Astrocyte (in vitro differentiated cells and primary cell): ENCODE data around the gene LSM4. TPM values are rescaled to one million over a fixed set of nuclear protein-coding genes. Genes with fewer than 3 reads are reported as not detected.
A peak's percentile ranks its signal among the peaks of the same experiment; 100 is the strongest.

ENCODE experiments used
- DNase-seq: peaks from one replicate; pipeline ENCODE4 v3.0.0-alpha.2; 2010; ENCODE audit warnings: low read depth
- FAIRE-seq: peaks from 2 replicates; lab custom pipeline; 2011; peaks lifted over from hg19 to GRCh38; lab: Jason Lieb, UNC
- H2AFZ ChIP-seq: 2 replicates; pipeline ENCODE4 v1.6.0; 2012; ENCODE audit warnings: low read depth, low read length, inconsistent platforms
- H3K27ac ChIP-seq: 2 replicates; pipeline ENCODE4 v1.5.1; 2011; ENCODE audit warnings: low read depth, low read length, inconsistent platforms
- H3K27me3 ChIP-seq: 2 replicates; pipeline ENCODE4 v1.6.0; 2011; ENCODE audit warnings: low read length, inconsistent platforms; ENCODE audit not compliant: insufficient read depth
- H3K36me3 ChIP-seq: 2 replicates; pipeline ENCODE4 v1.5.1; 2011; ENCODE audit warnings: low read length, inconsistent platforms; ENCODE audit not compliant: insufficient read depth
- H3K4me1 ChIP-seq: 2 replicates; pipeline ENCODE4 v1.5.1; 2011; ENCODE audit warnings: low read length, inconsistent platforms; ENCODE audit not compliant: insufficient read depth
- H3K4me2 ChIP-seq: 2 replicates; pipeline ENCODE4 v1.6.0; 2012; ENCODE audit warnings: low read length, inconsistent platforms
- H3K4me3 ChIP-seq: 2 replicates; pipeline ENCODE4 v1.5.1; 2011; ENCODE audit warnings: low read depth, mild to moderate bottlenecking, low read length, inconsistent platforms; ENCODE audit not compliant: insufficient read depth
- H3K79me2 ChIP-seq: 2 replicates; pipeline ENCODE4 v1.6.0; 2012; ENCODE audit warnings: mild to moderate bottlenecking, low read length, inconsistent platforms; ENCODE audit not compliant: insufficient read depth
- H3K9ac ChIP-seq: 2 replicates; pipeline ENCODE4 v1.6.0; 2012; ENCODE audit warnings: mild to moderate bottlenecking, low read length, inconsistent platforms
- H3K9me3 ChIP-seq: 2 replicates; pipeline ENCODE4 v1.5.1; 2012; ENCODE audit warnings: low read depth, mild to moderate bottlenecking, low read length, inconsistent platforms; ENCODE audit not compliant: insufficient read depth
- H4K20me1 ChIP-seq: 2 replicates; pipeline ENCODE4 v1.6.0; 2012; ENCODE audit warnings: low read length, inconsistent platforms; ENCODE audit not compliant: insufficient read depth
- H3K27ac Mint-ChIP-seq: one replicate; pipeline ENCODE4 v1.8.0; 2021; ENCODE audit warnings: mild to moderate bottlenecking, mixed read lengths; ENCODE audit not compliant: unreplicated experiment
- H3K27me3 Mint-ChIP-seq: one replicate; pipeline ENCODE4 v1.8.0; 2021; ENCODE audit warnings: low read depth, mixed read lengths; ENCODE audit not compliant: unreplicated experiment
- H3K36me3 Mint-ChIP-seq: one replicate; pipeline ENCODE4 v1.8.0; 2021; ENCODE audit warnings: low read depth, mixed read lengths; ENCODE audit not compliant: unreplicated experiment
- H3K4me1 Mint-ChIP-seq: one replicate; pipeline ENCODE4 v1.8.0; 2021; ENCODE audit warnings: low read depth, mixed read lengths; ENCODE audit not compliant: unreplicated experiment
- H3K4me3 Mint-ChIP-seq: one replicate; pipeline ENCODE4 v1.8.0; 2021; ENCODE audit warnings: mild to moderate bottlenecking, moderate library complexity, mixed read lengths; ENCODE audit not compliant: unreplicated experiment
- H3K9me3 Mint-ChIP-seq: one replicate; pipeline ENCODE4 v1.8.0; 2021; ENCODE audit warnings: mild to moderate bottlenecking, mixed read lengths; ENCODE audit not compliant: unreplicated experiment
- EZH2 ChIP-seq: IDR thresholded peaks from 2 replicates; pipeline ENCODE4 v1.6.1; 2012; ENCODE audit warnings: mild to moderate bottlenecking, low read length, inconsistent platforms; ENCODE audit not compliant: insufficient read depth
- total RNA-seq: library from RNA; stranded (reverse); gene quantifications from 2 replicates; pipeline ENCODE4 v1.2.1, GENCODE V29; 2021
- TF ChIP-seq, protein P1 (sequence below): IDR thresholded peaks from 2 replicates; pipeline ENCODE4 v1.5.1; 2011; ENCODE audit warnings: low read depth, mild to moderate bottlenecking, inconsistent platforms, low read length, moderate library complexity; ENCODE audit not compliant: insufficient read depth

LSM4 gene
- total RNA-seq, 1 donor from 2014 or later, result 127 TPM

DNA sequence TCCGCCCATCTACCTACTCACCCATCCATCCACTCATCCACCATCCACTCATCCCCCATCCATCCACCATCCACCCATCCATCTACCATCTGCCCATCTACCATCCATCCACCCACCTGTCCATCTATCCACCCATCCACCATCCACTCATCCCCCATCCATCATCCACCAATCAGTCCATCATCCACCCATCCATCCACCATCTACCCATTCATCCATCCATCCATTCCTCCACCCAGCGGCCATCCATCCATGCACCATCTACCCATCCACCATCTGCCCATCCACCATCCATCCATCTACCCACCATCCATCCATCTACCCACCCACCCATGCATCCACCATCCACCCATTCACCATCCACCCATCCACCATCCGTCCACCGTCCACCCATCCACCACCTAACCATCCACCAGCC, 27.8 kb downstream of the LSM4 start:
- H3K4me1 ChIP-seq, result peaks cover 36% of the 10 kb centered on the region
- DNase-seq (no peak), FAIRE-seq (no peak)
- no peaks in the 10 kb centered on the region for H4K20me1 ChIP-seq
- H3K36me3 Mint-ChIP-seq, result no peaks in the 10 kb centered on the region
- no peak overlapping the region for H3K4me3 Mint-ChIP-seq
- H3K27ac Mint-ChIP-seq, result no peak overlapping the region
- H3K9me3 Mint-ChIP-seq, result no peaks in the 10 kb centered on the region
- H3K9me3 ChIP-seq, result no peaks in the 10 kb centered on the region
- peaks cover 8% of the 10 kb centered on the region for H3K4me1 Mint-ChIP-seq
- H3K4me3 ChIP-seq, result no peak overlapping the region
- TF ChIP-seq EZH2, result no peak
- TF ChIP-seq, protein P1, sequence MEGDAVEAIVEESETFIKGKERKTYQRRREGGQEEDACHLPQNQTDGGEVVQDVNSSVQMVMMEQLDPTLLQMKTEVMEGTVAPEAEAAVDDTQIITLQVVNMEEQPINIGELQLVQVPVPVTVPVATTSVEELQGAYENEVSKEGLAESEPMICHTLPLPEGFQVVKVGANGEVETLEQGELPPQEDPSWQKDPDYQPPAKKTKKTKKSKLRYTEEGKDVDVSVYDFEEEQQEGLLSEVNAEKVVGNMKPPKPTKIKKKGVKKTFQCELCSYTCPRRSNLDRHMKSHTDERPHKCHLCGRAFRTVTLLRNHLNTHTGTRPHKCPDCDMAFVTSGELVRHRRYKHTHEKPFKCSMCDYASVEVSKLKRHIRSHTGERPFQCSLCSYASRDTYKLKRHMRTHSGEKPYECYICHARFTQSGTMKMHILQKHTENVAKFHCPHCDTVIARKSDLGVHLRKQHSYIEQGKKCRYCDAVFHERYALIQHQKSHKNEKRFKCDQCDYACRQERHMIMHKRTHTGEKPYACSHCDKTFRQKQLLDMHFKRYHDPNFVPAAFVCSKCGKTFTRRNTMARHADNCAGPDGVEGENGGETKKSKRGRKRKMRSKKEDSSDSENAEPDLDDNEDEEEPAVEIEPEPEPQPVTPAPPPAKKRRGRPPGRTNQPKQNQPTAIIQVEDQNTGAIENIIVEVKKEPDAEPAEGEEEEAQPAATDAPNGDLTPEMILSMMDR, result no peak
- no peak overlapping the region for H3K4me2 ChIP-seq
- H3K36me3 ChIP-seq, result no peaks in the 10 kb centered on the region
- no peak overlapping the region for H3K9ac ChIP-seq
- no peaks in the 10 kb centered on the region for H3K27me3 Mint-ChIP-seq
- no peak overlapping the region for H2AFZ ChIP-seq
- no peaks in the 10 kb centered on the region for H3K27me3 ChIP-seq
- no peaks in the 10 kb centered on the region for H3K79me2 ChIP-seq
- no peak overlapping the region for H3K27ac ChIP-seq

DNA sequence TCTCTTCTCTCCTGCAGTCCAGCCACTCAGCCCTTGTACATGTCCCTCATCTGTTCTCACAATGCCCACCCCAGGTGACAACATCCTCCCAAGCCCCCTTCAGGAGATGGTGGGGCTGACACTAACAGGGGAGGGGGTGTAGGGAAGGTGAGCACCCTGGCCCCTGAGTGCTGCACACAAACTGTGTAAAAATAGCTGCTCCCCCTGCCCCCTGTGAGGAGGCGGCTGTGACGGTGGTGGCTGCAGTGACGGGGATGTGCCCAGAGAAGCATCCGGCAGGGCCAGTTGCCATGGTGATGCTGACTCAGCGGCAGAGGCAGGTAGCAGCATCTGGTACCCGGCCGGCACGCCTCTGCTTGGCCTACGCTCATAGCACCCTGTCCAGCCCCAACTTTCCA, 28.4 kb downstream of the LSM4 start:
- H3K36me3 ChIP-seq, result no peaks in the 10 kb centered on the region
- H3K27me3 ChIP-seq, result no peaks in the 10 kb centered on the region
- H3K27ac ChIP-seq, result no peak overlapping the region
- Mint-ChIP-seq H3K4me3 (no peak overlapping the region), H3K27ac (no peak overlapping the region), H3K27me3 (no peaks in the 10 kb centered on the region), H3K4me1 (peaks cover 12% of the 10 kb centered on the region), H3K36me3 (no peaks in the 10 kb centered on the region), H3K9me3 (no peaks in the 10 kb centered on the region)
- no peaks in the 10 kb centered on the region for H3K9me3 ChIP-seq
- H3K4me2 ChIP-seq, result no peak overlapping the region
- FAIRE-seq (no peak), DNase-seq (no peak)
- H3K4me1 ChIP-seq, result peaks cover 36% of the 10 kb centered on the region
- no peak overlapping the region for H3K9ac ChIP-seq
- no peak overlapping the region for H3K4me3 ChIP-seq
- no peaks in the 10 kb centered on the region for H4K20me1 ChIP-seq
- TF ChIP-seq EZH2, result no peak
- TF ChIP-seq, protein P1, result no peak
- H2AFZ ChIP-seq, result no peak overlapping the region
- no peaks in the 10 kb centered on the region for H3K79me2 ChIP-seq

DNA sequence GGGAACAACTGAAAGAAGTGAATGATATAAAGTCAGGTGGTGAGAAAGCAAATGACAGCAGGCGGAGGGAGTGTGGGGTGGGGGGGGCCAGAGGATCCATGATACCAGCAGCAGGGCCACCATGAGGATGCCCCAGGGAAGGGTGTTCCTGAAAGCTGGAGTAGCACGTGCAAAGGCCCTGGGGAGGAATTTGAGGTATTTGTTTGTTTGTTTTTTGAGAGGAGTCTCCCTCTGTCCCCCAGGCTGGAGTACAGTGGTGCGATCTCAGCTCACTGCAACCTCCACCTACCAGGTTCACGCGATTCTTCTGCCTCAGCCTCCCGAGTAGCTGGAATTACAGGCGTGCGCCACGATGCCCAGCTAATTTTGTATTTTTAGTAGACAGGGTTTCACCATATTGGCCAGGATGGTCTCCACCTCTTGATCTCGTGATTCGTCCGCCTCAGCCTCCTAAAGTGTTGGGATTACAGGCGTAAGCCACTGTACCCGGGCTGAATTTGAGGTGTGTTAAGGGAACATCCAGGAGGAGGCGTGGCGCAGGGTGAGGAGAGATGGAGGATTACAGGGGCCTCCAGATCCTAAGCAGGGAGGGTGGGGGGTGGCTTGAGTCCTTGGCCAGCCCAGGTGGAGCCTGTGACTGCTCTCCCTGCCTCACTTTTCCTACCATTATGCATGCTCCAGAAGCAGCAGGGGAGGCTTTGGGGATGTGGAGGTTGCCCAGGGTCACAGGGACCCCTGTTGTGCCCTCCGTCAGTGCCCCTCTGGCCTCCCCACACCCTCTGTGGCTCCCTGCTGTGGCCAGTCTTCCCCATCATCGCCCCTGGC, 29.0 kb downstream of the LSM4 start:
- FAIRE-seq (no peak), DNase-seq (no peak)
- Mint-ChIP-seq H3K4me3 (no peak overlapping the region), H3K4me1 (peaks cover 12% of the 10 kb centered on the region), H3K27ac (peak overlapping the region; percentile 58), H3K9me3 (no peaks in the 10 kb centered on the region), H3K36me3 (no peaks in the 10 kb centered on the region), H3K27me3 (no peaks in the 10 kb centered on the region)
- no peaks in the 10 kb centered on the region for H3K9me3 ChIP-seq
- no peaks in the 10 kb centered on the region for H3K36me3 ChIP-seq
- peaks cover 35% of the 10 kb centered on the region for H3K4me1 ChIP-seq
- no peaks in the 10 kb centered on the region for H3K27me3 ChIP-seq
- peak overlapping the region; percentile 91 for H3K4me2 ChIP-seq
- peak overlapping the region; percentile 59 for H3K27ac ChIP-seq
- H4K20me1 ChIP-seq, result no peaks in the 10 kb centered on the region
- H3K9ac ChIP-seq, result peak overlapping the region; percentile 96
- H3K79me2 ChIP-seq, result no peaks in the 10 kb centered on the region
- TF ChIP-seq, protein P1, result no peak
- TF ChIP-seq EZH2, result no peak
- no peak overlapping the region for H2AFZ ChIP-seq
- H3K4me3 ChIP-seq, result no peak overlapping the region
